Left colon (tissue), 2 donors: Measurements from ENCODE around the gene PARP14. TPM values are rescaled to one million over a fixed set of nuclear protein-coding genes. Genes with fewer than 3 reads are reported as not detected.
"Not testable (repeated sequence)": the region's sequence is repeated elsewhere in the genome, so short reads cannot be mapped to it uniquely, and the experiment has no call there.

Experiments
- ATAC-seq: fragments of 200-7000 bp; cut with Tn5 transposase; one replicate; pipeline ENCODE4 v1.9.1; 2020; ENCODE audit warnings: mild to moderate bottlenecking, moderate library complexity
- DNase-seq, 2 donors: peaks; one replicate each; pipeline ENCODE4 v3.0.0-alpha.2; 2020
- intact Hi-C, 2 donors: fragments of 100-400 bp; cut with DNase I in 1 of 2; cut with micrococcal nuclease in 1 of 2; formaldehyde crosslinking; loops; one replicate each; pipeline versions ENCODE4 v1.11.2 to v1.14.0; 2022; cut with DNase I, micrococcal nuclease
- long read RNA-seq: library from polyadenylated mRNA; unstranded; transcript quantifications from one replicate; pipeline ENCODE4 v2.0.0, GENCODE V29; 2021
- total RNA-seq, 2 donors: library from RNA; stranded (reverse); fragmentation: NEBNext Ultra II Directional; extraction: Animal tissue kit (Norgen Biotek cat#: 25700); gene quantifications; one replicate each; pipeline ENCODE4 v1.2.1, GENCODE V29; 2021
- donor health status: DM: no; HTN: no; CAD: no.
- donor health status: DM: yes; HTN: yes; CAD: no.

The PARP14 gene
- 10 to 100 TPM; 30.3 to 49.7 TPM for total RNA-seq
- long read RNA-seq, full-length matches to known transcripts: 3 of 26 reads
- long read RNA-seq, partial matches to known transcripts: 16 of 26 reads
- long read RNA-seq, other reads (novel, unspliced or antisense): 7 of 26 reads

- peak; percentile 87 for ATAC-seq
- intact Hi-C loops: loop anchor here in 1 of 2 donors (5.0 kb wide), 1 partner anchor 118 kb away; the partner anchor contains the start of genes DTX3L and PARP9
- peak; percentile 78 to 81 for DNase-seq
Observed at GRCh38 chr3:122680475-122681283, at the start of gene PARP14. Gene PARP14, plus strand, starts transcription at chr3:122680839. Its CDS starts 45 bp downstream, at chr3:122680884.

GRCh38 chr3:122635789-122636188 is 44.9 kb upstream of the PARP14 start:
- intact Hi-C loops: no loop called here
- DNase-seq (no peak), ATAC-seq (no peak)

- intact Hi-C loops: no loop called here
- ATAC-seq (no peak), DNase-seq (no peak)
Observed at GRCh38 chr3:122636697-122637096, 43.9 kb upstream of the PARP14 start.

- ATAC-seq (no peak), DNase-seq (no peak)
- intact Hi-C loops: no loop called here
Observed at GRCh38 chr3:122640437-122640999, 40.1 kb upstream of the PARP14 start.

GRCh38 chr3:122642935-122643334 is 37.7 kb upstream of the PARP14 start:
- intact Hi-C loops: no loop called here
- ATAC-seq: no peak
- no peak for DNase-seq

GRCh38 chr3:122646146-122646988 is 34.3 kb upstream of the PARP14 start:
- DNase-seq (no peak), ATAC-seq (no peak)
- intact Hi-C loops: no loop called here

GRCh38 chr3:122651233-122651907 is 29.3 kb upstream of the PARP14 start:
- intact Hi-C loops, DNase-seq, ATAC-seq: not testable (repeated sequence)

GRCh38 chr3:122651962-122652361 is 28.7 kb upstream of the PARP14 start:
- DNase-seq, intact Hi-C loops, ATAC-seq: not testable (repeated sequence)

- intact Hi-C loops, ATAC-seq, DNase-seq: not testable (repeated sequence)
Observed at GRCh38 chr3:122658336-122658735, 22.3 kb upstream of the PARP14 start.

- DNase-seq: no peak
- intact Hi-C loops: no loop called here
- ATAC-seq: no peak
Observed at GRCh38 chr3:122660297-122660974, 20.2 kb upstream of the PARP14 start.

- intact Hi-C loops: no loop called here
- ATAC-seq: no peak
- DNase-seq: no peak
Observed at GRCh38 chr3:122661633-122662032, 19.0 kb upstream of the PARP14 start.

GRCh38 chr3:122662505-122662904 is 18.1 kb upstream of the PARP14 start:
- intact Hi-C loops: no loop called here
- ATAC-seq (no peak), DNase-seq (no peak)

- no peak for ATAC-seq
- intact Hi-C loops: no loop called here
- DNase-seq: no peak
Observed at GRCh38 chr3:122665226-122665786, 15.3 kb upstream of the PARP14 start.

GRCh38 chr3:122665881-122666280 is 14.8 kb upstream of the PARP14 start:
- intact Hi-C loops: no loop called here
- DNase-seq: no peak
- no peak for ATAC-seq

- ATAC-seq (peak; percentile 99), DNase-seq (no peak)
- intact Hi-C loops: no loop called here
Observed at GRCh38 chr3:122668930-122669730, 11.5 kb upstream of the PARP14 start.

GRCh38 chr3:122671553-122671952 is 9.1 kb upstream of the PARP14 start:
- intact Hi-C loops: loop anchor here in 1 of 2 donors (10.0 kb wide), 1 partner anchor 277 kb away; no protein-coding TSS in a partner anchor
- no peak for ATAC-seq
- DNase-seq: no peak

- DNase-seq: no peak
- intact Hi-C loops: loop anchor here in 1 of 2 donors (10.0 kb wide), 1 partner anchor 280 kb away; no protein-coding TSS in a partner anchor
- ATAC-seq: no peak
Observed at GRCh38 chr3:122674339-122674738, 6.3 kb upstream of the PARP14 start.
